GM23248 (cell line): Measurements from ENCODE around the gene SELENOI.

Experiments
- EZH2 ChIP-seq: fragments of 200-600 bp; sonication (generic); IDR thresholded peaks from 2 replicates; pipeline ENCODE4 v1.6.1; 2018; ENCODE audit warnings: antibody characterized with exemption, mild to moderate bottlenecking; ENCODE audit not compliant: insufficient read depth, poor library complexity, severe bottlenecking
- EZH2phosphoT487 ChIP-seq: fragments of 200-600 bp; sonication (generic); IDR thresholded peaks from 2 replicates; pipeline ENCODE4 v1.6.1; 2018; ENCODE audit warnings: antibody characterized with exemption, moderate library complexity, mild to moderate bottlenecking, low read depth; ENCODE audit not compliant: insufficient read depth

- no peak for TF ChIP-seq EZH2
- TF ChIP-seq EZH2phosphoT487, result no peak
Observed at GRCh38 chr2:26363958-26364357, 18.0 kb downstream of the SELENOI start.
